BLaER1 treated with 17β-estradiol and CSF1 and Interleukin-3, amounts not matched to agents 10 nM and 100 nM (cell line): ENCODE data around the gene MTHFD1L.

ENCODE experiments used
- H3K27ac ChIP-seq, 11 experiments: shearing (Covaris generic); formaldehyde crosslinking; 2 replicates each; pipeline ENCODE4 v1.8.1; 2022
- H3K27me3 ChIP-seq, 11 experiments: shearing (Covaris generic); formaldehyde crosslinking; 2 replicates each; pipeline ENCODE4 v1.8.1; 2022
- H3K36me3 ChIP-seq, 11 experiments: shearing (Covaris generic); formaldehyde crosslinking; 2 replicates each; pipeline ENCODE4 v1.8.1; 2022
- H3K4me1 ChIP-seq, 10 experiments: shearing (Covaris generic); formaldehyde crosslinking; 2 replicates each; pipeline ENCODE4 v1.8.1; 2022
- H3K4me2 ChIP-seq, 11 experiments: shearing (Covaris generic); formaldehyde crosslinking; 2 replicates each; pipeline ENCODE4 v1.8.1; 2022
- H3K4me3 ChIP-seq, 10 experiments: shearing (Covaris generic); formaldehyde crosslinking; 2 replicates each; pipeline ENCODE4 v1.8.1; 2022
- H3K9ac ChIP-seq, 11 experiments: shearing (Covaris generic); formaldehyde crosslinking; 2 replicates each; pipeline ENCODE4 v1.8.1; 2022
- H3K9me3 ChIP-seq, 11 experiments: shearing (Covaris generic); formaldehyde crosslinking; replicated peaks in 1 of 11; 2 replicates each; pipeline ENCODE4 v1.8.1; 2022
- H4K20me1 ChIP-seq, 11 experiments: shearing (Covaris generic); formaldehyde crosslinking; 2 replicates each; pipeline ENCODE4 v1.8.1; 2022
- Cebpa-rat ChIP-seq, 11 experiments: shearing (Covaris generic); IDR thresholded peaks; 2 replicates each; pipeline ENCODE4 v1.8.1; 2022

MTHFD1L gene

DNA sequence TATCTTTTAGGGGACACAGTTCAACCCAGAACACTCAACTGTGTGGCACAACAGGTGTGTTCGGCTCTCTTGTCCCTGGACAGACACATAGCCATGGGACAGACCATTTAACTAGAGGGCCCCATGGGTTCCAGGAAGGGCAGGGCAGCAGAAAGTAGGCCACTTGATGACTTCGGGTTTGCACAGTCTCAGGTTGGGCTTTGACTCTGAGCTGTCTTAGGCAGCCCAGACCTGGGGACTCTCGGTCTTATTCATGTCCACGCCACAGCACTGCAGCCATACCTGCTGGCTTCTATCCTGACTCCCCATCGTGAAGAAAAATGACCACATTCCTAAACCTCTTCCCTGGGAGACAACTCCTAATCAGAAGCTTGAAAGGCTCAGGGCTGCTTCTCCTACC is 228.2 kb downstream of the MTHFD1L start:
- Histone ChIP-seq H4K20me1 (peaks cover 0 to 29% (median 0%) of the 10 kb centered on the region in 11 experiments; a peak in 3 of 22 replicates), H3K9me3 (peaks cover 0 to 22% (median 6%) of the 10 kb centered on the region in 11 experiments; a peak in 8 of 22 replicates), H3K4me3 (no peak overlapping the region), H3K4me2 (no peak overlapping the region), H3K9ac (no peak overlapping the region), H3K27ac (no peak overlapping the region), H3K4me1 (peaks cover 0 to 12% (median 0%) of the 10 kb centered on the region in 10 experiments; a peak in 7 of 20 replicates), H3K27me3 (no peaks in the 10 kb centered on the region), H3K36me3 (peaks cover 87 to 100% (median 97%) of the 10 kb centered on the region in 11 experiments)
- TF ChIP-seq Cebpa-rat (IDR thresholded peaks at IDR 0.05), result no peak

DNA sequence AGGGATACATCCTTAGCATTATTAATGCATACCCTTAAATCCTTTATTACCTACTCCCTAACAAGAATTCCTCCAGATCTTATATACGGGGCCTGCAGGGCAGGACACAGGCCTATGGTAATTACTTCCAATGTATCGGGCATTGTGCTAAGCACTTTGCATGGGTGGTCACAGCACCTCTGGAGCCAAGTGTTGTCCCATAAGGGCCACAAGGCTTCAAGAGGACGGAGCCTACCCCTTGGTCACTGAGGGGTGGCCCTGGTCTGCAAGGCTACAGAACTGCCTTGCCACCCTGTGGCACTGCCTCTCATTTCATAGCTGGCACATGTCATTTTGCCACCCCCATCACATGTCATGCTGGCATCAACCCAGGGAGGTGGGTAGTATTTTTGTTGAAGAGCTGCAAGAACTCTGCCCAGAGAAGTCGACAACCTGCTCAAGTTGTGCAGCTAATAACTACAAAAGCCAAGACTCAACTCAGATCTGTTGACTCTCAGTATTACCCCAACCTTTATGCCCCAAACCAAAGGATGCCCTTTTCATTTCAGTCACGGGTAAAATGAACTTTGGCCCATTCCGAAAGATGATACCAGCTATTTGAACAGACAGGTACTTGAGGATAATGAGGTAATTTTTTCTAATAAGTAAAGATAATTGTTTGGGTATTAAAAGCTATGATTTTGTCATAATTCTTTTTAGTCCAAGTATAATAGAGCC is 230.2 kb downstream of the MTHFD1L start:
- Histone ChIP-seq H3K36me3 (peaks cover 85 to 100% (median 97%) of the 10 kb centered on the region in 11 experiments), H3K4me3 (no peak overlapping the region), H3K9me3 (peaks cover 0 to 12% (median 4%) of the 10 kb centered on the region in 11 experiments; a peak in 7 of 22 replicates), H3K4me2 (no peak overlapping the region), H3K27me3 (no peaks in the 10 kb centered on the region), H3K9ac (no peak overlapping the region), H4K20me1 (peaks cover 0 to 16% (median 0%) of the 10 kb centered on the region in 11 experiments; a peak in 4 of 22 replicates), H3K27ac (no peak overlapping the region), H3K4me1 (peaks cover 0 to 12% (median 0%) of the 10 kb centered on the region in 10 experiments; a peak in 6 of 20 replicates)
- TF ChIP-seq Cebpa-rat (IDR thresholded peaks at IDR 0.05), result no peak

DNA sequence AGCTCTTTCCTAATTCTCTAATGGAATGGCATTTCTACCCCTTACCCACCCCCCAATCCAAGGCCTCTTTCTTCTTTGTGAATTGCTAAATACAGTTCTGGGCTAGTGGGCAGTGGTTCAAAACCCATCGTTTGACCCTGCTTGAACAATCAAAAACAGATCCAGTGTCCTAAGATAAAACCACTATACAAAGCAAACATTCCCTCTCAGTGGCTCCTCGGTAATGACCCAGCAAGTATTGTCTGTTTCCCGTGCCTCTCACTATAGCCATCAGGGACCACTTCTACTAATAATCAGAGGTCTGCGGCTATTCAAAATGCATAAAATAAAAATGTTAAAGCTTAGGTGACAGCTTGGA is 230.7 kb downstream of the MTHFD1L start:
- Histone ChIP-seq H3K4me2 (no peak overlapping the region), H3K9ac (no peak overlapping the region), H3K4me1 (peaks cover 0 to 12% (median 0%) of the 10 kb centered on the region in 10 experiments; a peak in 6 of 20 replicates), H3K9me3 (peaks cover 0 to 12% (median 4%) of the 10 kb centered on the region in 11 experiments; a peak in 6 of 22 replicates), H3K36me3 (peaks cover 87 to 100% (median 99%) of the 10 kb centered on the region in 11 experiments), H4K20me1 (peaks cover 0 to 16% (median 0%) of the 10 kb centered on the region in 11 experiments; a peak in 4 of 22 replicates), H3K27me3 (no peaks in the 10 kb centered on the region), H3K4me3 (no peak overlapping the region), H3K27ac (no peak overlapping the region)
- TF ChIP-seq Cebpa-rat (IDR thresholded peaks at IDR 0.05), result no peak

DNA sequence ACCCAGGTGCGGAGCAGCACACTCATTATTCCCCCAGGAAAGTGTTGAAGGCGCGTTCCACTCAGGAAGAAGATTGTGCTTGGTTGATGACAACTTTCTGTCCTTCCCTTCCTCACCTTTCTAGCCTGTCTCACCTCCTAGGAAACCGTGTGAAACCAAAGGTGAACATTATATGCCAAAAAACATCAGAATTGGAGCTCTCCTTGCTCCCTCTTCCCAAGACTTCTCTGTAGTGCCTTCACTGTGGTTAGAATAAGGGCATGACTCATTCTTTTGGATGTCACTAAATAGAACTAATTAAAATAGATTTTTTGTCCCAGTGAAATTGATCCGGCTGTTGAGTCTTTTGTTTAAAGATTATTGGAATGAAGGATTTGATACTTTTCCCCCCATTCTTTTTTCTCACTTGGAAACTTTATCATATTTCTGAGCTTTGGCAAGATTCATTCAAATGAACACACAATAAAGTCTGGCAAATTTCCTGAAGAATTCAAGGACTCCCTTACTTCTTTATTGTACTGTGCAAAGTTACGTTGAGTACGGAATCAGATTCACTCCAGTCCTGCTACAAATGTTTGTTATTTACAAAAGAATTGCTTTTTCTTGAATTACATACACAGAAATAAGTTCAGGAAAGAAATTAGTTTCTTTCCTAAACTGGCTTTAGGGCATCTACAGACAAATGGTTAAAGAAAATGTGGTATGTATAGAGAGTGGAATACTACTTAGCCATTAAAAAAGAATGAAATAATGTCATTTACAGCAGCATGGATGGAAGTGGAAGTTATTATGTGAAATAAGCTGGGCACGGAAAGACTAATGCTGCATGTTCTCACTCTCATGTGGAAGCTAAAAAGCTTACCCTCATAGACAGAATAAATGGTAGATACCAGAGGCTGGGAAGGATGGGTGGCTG is 231.4 kb downstream of the MTHFD1L start:
- Histone ChIP-seq H3K9me3 (peaks cover 0 to 12% (median 4%) of the 10 kb centered on the region in 11 experiments; a peak in 6 of 22 replicates), H4K20me1 (peaks cover 0 to 16% (median 0%) of the 10 kb centered on the region in 11 experiments; a peak in 4 of 22 replicates), H3K27ac (no peak overlapping the region), H3K4me2 (no peak overlapping the region), H3K4me3 (no peak overlapping the region), H3K4me1 (peaks cover 0 to 9% (median 0%) of the 10 kb centered on the region in 10 experiments; a peak in 6 of 20 replicates), H3K9ac (no peak overlapping the region), H3K27me3 (no peaks in the 10 kb centered on the region), H3K36me3 (peaks cover 87 to 100% (median 99%) of the 10 kb centered on the region in 11 experiments)
- no peak for TF ChIP-seq Cebpa-rat (IDR thresholded peaks at IDR 0.05)

DNA sequence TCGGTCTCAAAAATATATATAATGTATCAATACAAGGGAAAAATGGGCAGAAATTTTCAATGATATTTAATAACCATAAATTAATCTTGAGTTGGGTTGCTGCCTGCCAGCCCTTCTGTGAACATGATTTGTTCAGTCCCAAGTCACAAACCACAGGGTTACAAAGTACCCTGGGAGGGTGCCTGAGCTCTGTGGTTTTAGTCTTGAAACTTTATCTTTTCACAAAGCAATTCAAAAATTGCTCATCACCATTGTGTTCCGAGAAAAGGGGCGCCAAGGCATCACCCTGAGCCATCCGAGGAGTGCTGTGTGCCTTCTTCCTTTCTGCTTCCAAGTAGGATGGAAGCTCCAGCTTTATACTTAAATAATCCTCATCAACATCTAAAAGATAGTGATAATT is 232.7 kb downstream of the MTHFD1L start:
- no peak for TF ChIP-seq Cebpa-rat (IDR thresholded peaks at IDR 0.05)
- peaks cover 0 to 16% (median 0%) of the 10 kb centered on the region in 11 experiments; a peak in 4 of 22 replicates for H4K20me1 ChIP-seq
- H3K9me3 ChIP-seq, result peaks cover 0 to 12% (median 4%) of the 10 kb centered on the region in 11 experiments; a peak in 6 of 22 replicates
- H3K9ac ChIP-seq, result no peak overlapping the region
- H3K36me3 ChIP-seq, result peaks cover 87 to 100% (median 98%) of the 10 kb centered on the region in 11 experiments
- H3K4me2 ChIP-seq, result no peak overlapping the region
- no peak overlapping the region for H3K4me3 ChIP-seq
- H3K27me3 ChIP-seq, result no peaks in the 10 kb centered on the region
- H3K27ac ChIP-seq, result no peak overlapping the region
- H3K4me1 ChIP-seq, result no peaks in the 10 kb centered on the region

DNA sequence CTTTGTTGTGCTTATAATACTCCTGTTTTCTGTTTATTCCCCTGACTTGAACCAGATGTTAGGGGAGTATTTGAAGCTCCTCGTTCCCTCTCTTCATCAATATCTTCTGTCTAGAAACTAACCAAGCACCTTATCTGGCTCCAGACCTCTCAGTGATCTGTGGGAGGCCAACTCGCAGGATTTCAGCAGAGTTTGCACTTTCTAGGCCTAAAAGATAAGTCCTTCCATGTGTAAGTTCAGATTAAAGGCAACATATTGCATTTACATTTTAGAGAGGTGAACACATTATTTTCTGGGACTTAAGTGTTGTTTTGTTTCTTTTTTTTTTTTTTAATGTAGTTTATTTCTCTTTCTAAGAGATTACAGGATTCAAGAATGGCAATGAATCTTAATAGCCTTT is 234.8 kb downstream of the MTHFD1L start:
- Histone ChIP-seq H3K27me3 (no peaks in the 10 kb centered on the region), H3K36me3 (peaks cover 76 to 100% (median 89%) of the 10 kb centered on the region in 11 experiments), H3K27ac (no peak overlapping the region), H4K20me1 (peaks cover 0 to 16% (median 0%) of the 10 kb centered on the region in 11 experiments; a peak in 3 of 22 replicates), H3K4me3 (no peak overlapping the region), H3K4me1 (no peaks in the 10 kb centered on the region), H3K4me2 (no peak overlapping the region), H3K9me3 (peaks cover 0 to 12% (median 3%) of the 10 kb centered on the region in 11 experiments; a peak in 4 of 22 replicates), H3K9ac (no peak overlapping the region)
- TF ChIP-seq Cebpa-rat (IDR thresholded peaks at IDR 0.05), result no peak

DNA sequence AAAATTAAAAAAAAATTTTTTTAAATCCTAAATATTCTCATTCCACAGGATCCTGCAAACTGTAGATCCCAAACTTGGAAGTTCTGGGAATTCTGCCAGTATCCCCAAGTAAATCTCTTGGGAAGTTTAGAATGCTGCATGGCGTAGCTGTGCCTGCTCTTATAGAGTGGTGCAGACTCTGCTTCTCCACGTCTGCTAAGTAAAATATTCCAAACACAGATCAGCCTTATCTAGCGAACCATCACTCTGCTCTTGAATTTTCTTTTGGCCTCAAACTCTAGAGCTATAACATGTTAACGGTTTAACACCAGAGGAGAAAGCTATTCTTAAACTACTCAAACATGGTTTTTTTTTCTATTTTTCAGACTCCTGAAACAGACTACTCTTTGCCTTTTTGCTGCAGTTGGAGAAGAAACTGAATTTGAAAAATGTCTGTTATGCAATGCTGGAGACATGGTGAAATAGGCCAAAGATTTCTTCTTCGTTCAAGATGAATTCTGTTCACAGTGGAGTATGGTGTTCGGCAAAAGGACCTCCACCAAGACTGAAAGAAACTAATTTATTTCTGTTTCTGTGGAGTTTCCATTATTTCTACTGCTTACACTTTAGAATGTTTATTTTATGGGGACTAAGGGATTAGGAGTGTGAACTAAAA is 235.8 kb downstream of the MTHFD1L start:
- Histone ChIP-seq H3K36me3 (peaks cover 66 to 92% (median 80%) of the 10 kb centered on the region in 11 experiments), H3K9ac (no peak overlapping the region), H3K4me2 (no peak overlapping the region), H3K4me3 (no peak overlapping the region), H3K27me3 (no peaks in the 10 kb centered on the region), H3K9me3 (peaks cover 0 to 6% (median 0%) of the 10 kb centered on the region in 11 experiments; a peak in 4 of 22 replicates), H3K27ac (no peak overlapping the region), H3K4me1 (no peaks in the 10 kb centered on the region), H4K20me1 (peaks cover 0 to 16% (median 0%) of the 10 kb centered on the region in 11 experiments; a peak in 2 of 22 replicates)
- no peak for TF ChIP-seq Cebpa-rat (IDR thresholded peaks at IDR 0.05)

DNA sequence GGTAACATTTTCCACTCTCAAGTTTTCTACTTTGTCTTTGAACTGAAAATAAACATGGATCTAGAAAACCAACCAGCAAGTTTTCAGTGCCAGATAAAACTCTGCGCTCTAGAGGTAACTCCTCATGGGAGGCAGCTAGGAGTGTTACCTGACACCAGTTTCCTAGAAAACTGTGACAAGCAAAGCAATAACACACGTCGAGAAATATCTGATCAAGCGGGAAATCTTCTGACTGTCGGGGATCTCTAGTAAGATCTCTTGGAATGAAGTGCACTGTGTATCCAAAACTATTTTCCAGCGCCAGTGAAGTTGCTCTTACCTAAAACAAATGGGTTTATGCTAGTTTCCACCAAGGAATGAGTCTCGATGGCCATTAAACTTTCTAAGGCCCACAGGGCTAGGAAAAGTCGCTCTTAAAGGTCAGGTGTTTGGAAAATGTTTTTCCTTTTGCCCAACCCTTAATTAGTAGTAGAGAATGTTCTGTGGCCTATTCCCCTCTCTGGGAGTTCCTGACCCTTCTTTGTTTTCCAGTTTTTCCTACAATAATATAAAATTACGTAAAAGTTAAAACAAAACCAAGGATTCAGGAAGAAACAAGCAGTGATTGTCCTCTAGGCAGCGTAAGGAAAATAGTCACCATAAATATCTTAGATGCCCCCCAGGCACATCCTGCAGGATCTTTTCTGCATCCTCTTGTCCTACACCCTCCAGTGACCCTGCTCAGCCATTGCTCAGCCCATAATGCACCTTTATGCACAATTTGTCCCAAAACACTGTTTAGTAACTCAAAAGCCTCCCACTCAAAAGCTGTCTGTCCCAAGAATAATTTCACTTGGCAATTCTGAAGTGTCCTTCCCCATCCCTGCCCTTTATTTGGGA is 236.6 kb downstream of the MTHFD1L start:
- H3K4me1 ChIP-seq, result no peaks in the 10 kb centered on the region
- no peak overlapping the region for H3K4me2 ChIP-seq
- no peaks in the 10 kb centered on the region for H3K27me3 ChIP-seq

More for the DNA sequence above, 236.6 kb downstream of the MTHFD1L start:
- H3K27ac ChIP-seq, result no peak overlapping the region
- no peak overlapping the region for H3K4me3 ChIP-seq
- H4K20me1 ChIP-seq, result peaks cover 0 to 11% (median 0%) of the 10 kb centered on the region in 11 experiments; a peak in 2 of 22 replicates
- peaks cover 0 to 2% (median 0%) of the 10 kb centered on the region in 11 experiments; a peak in 1 of 22 replicates for H3K9me3 ChIP-seq
- TF ChIP-seq Cebpa-rat (IDR thresholded peaks at IDR 0.05), result no peak
- H3K9ac ChIP-seq, result no peak overlapping the region
- H3K36me3 ChIP-seq, result peaks cover 59 to 84% (median 72%) of the 10 kb centered on the region in 11 experiments
